Type B pancreatic cell (in vitro differentiated cells): ENCODE measurements around the gene UNC119B. TPM values are rescaled to one million over a fixed set of nuclear protein-coding genes. Genes with fewer than 3 reads are reported as not detected.

Experiments
- DNase-seq: peaks from one replicate; pipeline ENCODE4 v3.0.0; 2021; ENCODE audit warnings: mixed read lengths; ENCODE audit not compliant: unreplicated experiment; ENCODE audit errors: extremely low spot score
- H3K27ac Mint-ChIP-seq: 2 replicates; pipeline ENCODE4 v1.8.0; 2021; ENCODE audit warnings: mild to moderate bottlenecking, mixed read lengths
- H3K27me3 Mint-ChIP-seq: 2 replicates; pipeline ENCODE4 v1.8.0; 2021; ENCODE audit warnings: mixed read lengths
- H3K36me3 Mint-ChIP-seq: 2 replicates; pipeline ENCODE4 v1.8.0; 2021; ENCODE audit warnings: mixed read lengths
- H3K4me1 Mint-ChIP-seq: one replicate; pipeline ENCODE4 v1.8.0; 2021; ENCODE audit warnings: mixed read lengths; ENCODE audit not compliant: unreplicated experiment
- H3K4me3 Mint-ChIP-seq: 2 replicates; pipeline ENCODE4 v1.8.0; 2021; ENCODE audit warnings: mild to moderate bottlenecking, mixed read lengths
- H3K9me3 Mint-ChIP-seq: 2 replicates; pipeline ENCODE4 v1.8.0; 2021; ENCODE audit warnings: mixed read lengths
- total RNA-seq: library from RNA; stranded (reverse); gene quantifications from 2 replicates; pipeline ENCODE4 v1.2.1, GENCODE V29; 2021; ENCODE audit warnings: low replicate concordance
- TF ChIP-seq, protein P1 (sequence below): fragments of 200-600 bp; sonication (generic); conservative IDR thresholded peaks from 2 replicates; pipeline ENCODE4 v1.5.0; 2021; ENCODE audit warnings: antibody characterized with exemption, mild to moderate bottlenecking

The UNC119B gene
- total RNA-seq, 1 donor from 2014 or later: 57.2 TPM

GRCh38 chr12:120720987-120721801, 10.9 kb downstream of the UNC119B start:
- Mint-ChIP-seq H3K4me3 (no peak overlapping the region), H3K4me1 (peaks cover 34% of the 10 kb centered on the region), H3K36me3 (peaks cover 27% of the 10 kb centered on the region), H3K9me3 (no peaks in the 10 kb centered on the region), H3K27me3 (no peaks in the 10 kb centered on the region), H3K27ac (no peak overlapping the region)
- no peak for DNase-seq
- TF ChIP-seq, protein P1, sequence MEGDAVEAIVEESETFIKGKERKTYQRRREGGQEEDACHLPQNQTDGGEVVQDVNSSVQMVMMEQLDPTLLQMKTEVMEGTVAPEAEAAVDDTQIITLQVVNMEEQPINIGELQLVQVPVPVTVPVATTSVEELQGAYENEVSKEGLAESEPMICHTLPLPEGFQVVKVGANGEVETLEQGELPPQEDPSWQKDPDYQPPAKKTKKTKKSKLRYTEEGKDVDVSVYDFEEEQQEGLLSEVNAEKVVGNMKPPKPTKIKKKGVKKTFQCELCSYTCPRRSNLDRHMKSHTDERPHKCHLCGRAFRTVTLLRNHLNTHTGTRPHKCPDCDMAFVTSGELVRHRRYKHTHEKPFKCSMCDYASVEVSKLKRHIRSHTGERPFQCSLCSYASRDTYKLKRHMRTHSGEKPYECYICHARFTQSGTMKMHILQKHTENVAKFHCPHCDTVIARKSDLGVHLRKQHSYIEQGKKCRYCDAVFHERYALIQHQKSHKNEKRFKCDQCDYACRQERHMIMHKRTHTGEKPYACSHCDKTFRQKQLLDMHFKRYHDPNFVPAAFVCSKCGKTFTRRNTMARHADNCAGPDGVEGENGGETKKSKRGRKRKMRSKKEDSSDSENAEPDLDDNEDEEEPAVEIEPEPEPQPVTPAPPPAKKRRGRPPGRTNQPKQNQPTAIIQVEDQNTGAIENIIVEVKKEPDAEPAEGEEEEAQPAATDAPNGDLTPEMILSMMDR: no peak

GRCh38 chr12:120721866-120722265, 11.6 kb downstream of the UNC119B start:
- DNase-seq: no peak
- Mint-ChIP-seq H3K9me3 (no peaks in the 10 kb centered on the region), H3K4me3 (peak overlapping the region; percentile 47), H3K27ac (no peak overlapping the region), H3K4me1 (peaks cover 33% of the 10 kb centered on the region), H3K36me3 (peaks cover 22% of the 10 kb centered on the region), H3K27me3 (no peaks in the 10 kb centered on the region)
- TF ChIP-seq, protein P1: no peak

GRCh38 chr12:120722784-120723183, 12.5 kb downstream of the UNC119B start:
- H3K4me1 Mint-ChIP-seq: peaks cover 33% of the 10 kb centered on the region
- no peaks in the 10 kb centered on the region for H3K9me3 Mint-ChIP-seq
- DNase-seq: no peak
- TF ChIP-seq, protein P1: no peak
- no peaks in the 10 kb centered on the region for H3K27me3 Mint-ChIP-seq
- H3K4me3 Mint-ChIP-seq: no peak overlapping the region
- no peak overlapping the region for H3K27ac Mint-ChIP-seq
- peaks cover 22% of the 10 kb centered on the region for H3K36me3 Mint-ChIP-seq

DNA sequence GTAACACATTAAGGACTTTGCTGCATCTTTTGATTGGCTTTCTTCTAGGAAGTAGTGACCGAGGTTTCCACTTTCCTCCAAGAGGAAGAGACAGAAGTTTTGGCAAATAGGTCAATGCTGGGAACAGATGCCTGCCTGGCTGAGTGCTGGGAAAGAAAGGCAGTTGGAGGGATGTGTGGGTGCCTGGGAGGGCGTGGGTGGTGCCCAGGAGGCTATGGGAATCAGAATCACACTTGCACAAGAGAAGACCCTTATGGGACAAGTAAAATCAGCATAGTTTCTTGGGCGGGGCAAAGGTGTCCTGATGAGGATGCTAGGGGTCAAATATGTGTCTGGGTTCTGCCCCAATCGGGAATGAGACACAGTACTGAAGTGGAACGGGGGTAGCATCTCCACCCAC, 14.5 kb downstream of the UNC119B start:
- Mint-ChIP-seq H3K27ac (peak overlapping the region; percentile 30), H3K27me3 (no peaks in the 10 kb centered on the region), H3K9me3 (no peaks in the 10 kb centered on the region), H3K4me3 (peak overlapping the region; percentile 93), H3K4me1 (peaks cover 17% of the 10 kb centered on the region), H3K36me3 (peaks cover 9% of the 10 kb centered on the region)
- DNase-seq: no peak
- TF ChIP-seq, protein P1: no peak

- no peaks in the 10 kb centered on the region for H3K9me3 Mint-ChIP-seq
- peak overlapping the region; percentile 30 for H3K27ac Mint-ChIP-seq
- peak overlapping the region; percentile 93 for H3K4me3 Mint-ChIP-seq
- no peaks in the 10 kb centered on the region for H3K27me3 Mint-ChIP-seq
- DNase-seq: no peak
- peaks cover 8% of the 10 kb centered on the region for H3K36me3 Mint-ChIP-seq
- TF ChIP-seq, protein P1: no peak
- H3K4me1 Mint-ChIP-seq: peaks cover 15% of the 10 kb centered on the region
Observed at GRCh38 chr12:120725151-120725658, 14.9 kb downstream of the UNC119B start.
